Measurements from ENCODE around the gene LRRC3. TPM values are rescaled to one million over a fixed set of nuclear protein-coding genes. Genes with fewer than 3 reads are reported as not detected.

LRRC3 gene
- total and polyA plus RNA-seq, 4 donors = 0.63 to 5.3 (median 1.5) TPM

DNA sequence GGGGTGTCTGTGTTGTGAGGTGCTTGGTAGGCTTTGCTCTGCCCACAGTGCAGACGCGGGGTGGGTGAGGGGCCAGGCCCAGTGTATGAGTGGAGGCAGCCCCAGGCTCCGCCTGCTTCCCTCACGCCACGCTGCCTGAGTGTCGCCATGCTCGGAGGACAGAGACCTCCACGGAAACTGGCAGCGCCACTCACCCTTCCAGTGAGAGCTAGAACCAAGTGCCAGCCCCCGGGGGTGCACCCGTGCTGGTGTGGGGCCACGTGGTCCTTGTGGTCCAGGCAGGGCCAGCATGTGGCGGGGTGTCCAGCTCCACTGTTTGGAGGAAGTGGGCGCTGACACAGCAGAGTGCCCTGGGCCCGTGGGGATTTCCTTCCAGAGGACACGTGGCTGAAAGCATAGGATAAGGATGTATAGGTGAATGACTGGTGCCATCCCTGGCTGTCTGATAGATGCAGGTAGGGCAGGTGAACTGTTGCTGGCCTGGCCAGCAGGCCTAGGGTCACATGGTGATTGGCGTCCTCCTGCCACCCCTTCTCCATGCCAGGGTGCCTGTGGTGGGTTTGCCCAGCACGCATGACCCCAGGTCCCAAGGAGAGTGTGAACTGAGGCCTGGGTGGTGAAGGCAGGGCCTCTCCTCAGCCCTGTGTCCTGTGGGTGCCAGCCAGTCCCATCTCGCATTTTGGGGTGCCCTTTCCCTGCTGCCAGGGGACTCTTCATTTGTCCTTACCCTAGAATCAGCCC is 3.8 kb downstream of the LRRC3 start:
- no peaks in the 10 kb centered on the region for H3K9me3 ChIP-seq (ENCODE audit: control insufficient read depth, low read length)
- no peaks in the 10 kb centered on the region for H3K36me3 ChIP-seq (ENCODE audit: control insufficient read depth in 1 of 2, insufficient read depth in 2 of 2, low read length in 1 of 2)
- H3K27me3 ChIP-seq (ENCODE audit: control insufficient read depth in 1 of 2, insufficient read depth in 2 of 2, low read length in 1 of 2) = no peaks in the 10 kb centered on the region
- DNase-seq (peak in 1 of 2 donors; percentile 71), ATAC-seq (ENCODE audit: low FRiP score) (no peak)
- no peak overlapping the region for H3K4me3 ChIP-seq (ENCODE audit: low read length in 2 of 2)
- WGBS, 2 donors = 93 to 95% methylated on average over 18 to 19 of the region's 19 CpGs
- no peaks in the 10 kb centered on the region for H3K4me1 ChIP-seq (ENCODE audit: control insufficient read depth in 1 of 2, insufficient read depth in 2 of 2, low read length in 2 of 2)
- intact Hi-C loops (cut with DNase I) = loop anchor here in 1 of 2 donors (5.0 kb wide), 1 partner anchor 117 kb away; no protein-coding TSS in a partner anchor
- no peak overlapping the region for H3K27ac ChIP-seq (ENCODE audit: low read depth in 1 of 2, low read length in 2 of 2)

DNA sequence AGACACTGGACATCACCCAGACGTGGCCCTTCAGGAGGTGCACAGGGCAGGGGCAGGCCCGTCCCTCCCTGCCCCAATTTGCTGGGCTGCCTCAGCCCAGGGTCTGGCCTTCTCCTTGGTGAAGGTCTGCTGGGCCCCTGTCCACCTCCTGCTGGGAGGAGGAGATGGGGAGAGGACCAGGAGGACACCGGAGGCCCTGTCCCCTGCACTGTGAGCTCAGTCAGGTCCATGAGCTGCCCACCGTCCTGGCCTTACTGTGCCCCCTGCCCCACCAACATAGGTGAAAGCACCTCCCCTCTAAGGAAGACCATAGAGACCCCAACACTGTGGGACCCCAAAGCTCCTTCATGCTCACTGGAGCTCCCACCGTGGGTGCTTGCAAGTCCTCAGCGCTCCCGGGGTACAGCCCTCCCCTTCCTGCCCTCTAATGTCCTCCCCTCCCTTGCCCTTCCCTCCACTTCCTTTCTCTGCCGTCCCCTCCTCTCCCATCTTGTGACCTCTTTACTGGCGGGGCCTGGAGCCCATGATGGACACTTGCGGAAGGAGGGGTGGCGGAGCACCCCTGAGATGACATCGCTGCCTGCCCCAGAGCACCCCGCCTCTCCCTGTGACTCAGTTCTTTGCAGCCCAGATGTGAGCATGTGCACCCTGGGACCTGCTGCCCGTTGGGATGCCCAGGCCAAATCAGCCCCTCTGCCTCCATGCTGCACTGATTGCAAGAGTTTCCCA is 4.6 kb downstream of the LRRC3 start:
- intact Hi-C loops (cut with DNase I) = loop anchor here in 1 of 2 donors (5.0 kb wide), 1 partner anchor 118 kb away; no protein-coding TSS in a partner anchor
- Histone ChIP-seq H3K9me3 (ENCODE audit: control insufficient read depth, low read length) (no peaks in the 10 kb centered on the region), H3K4me3 (ENCODE audit: low read length in 2 of 2) (no peak overlapping the region), H3K27ac (ENCODE audit: low read depth in 1 of 2, low read length in 2 of 2) (no peak overlapping the region), H3K4me1 (ENCODE audit: control insufficient read depth in 1 of 2, insufficient read depth in 2 of 2, low read length in 2 of 2) (no peaks in the 10 kb centered on the region), H3K27me3 (ENCODE audit: control insufficient read depth in 1 of 2, insufficient read depth in 2 of 2, low read length in 1 of 2) (no peaks in the 10 kb centered on the region), H3K36me3 (ENCODE audit: control insufficient read depth in 1 of 2, insufficient read depth in 2 of 2, low read length in 1 of 2) (no peaks in the 10 kb centered on the region)
- DNase-seq (peak in 1 of 2 donors; percentile 55), ATAC-seq (ENCODE audit: low FRiP score) (no peak)
- 84 to 90% methylated on average over 14 of the region's 14 CpGs for WGBS, 2 donors

DNA sequence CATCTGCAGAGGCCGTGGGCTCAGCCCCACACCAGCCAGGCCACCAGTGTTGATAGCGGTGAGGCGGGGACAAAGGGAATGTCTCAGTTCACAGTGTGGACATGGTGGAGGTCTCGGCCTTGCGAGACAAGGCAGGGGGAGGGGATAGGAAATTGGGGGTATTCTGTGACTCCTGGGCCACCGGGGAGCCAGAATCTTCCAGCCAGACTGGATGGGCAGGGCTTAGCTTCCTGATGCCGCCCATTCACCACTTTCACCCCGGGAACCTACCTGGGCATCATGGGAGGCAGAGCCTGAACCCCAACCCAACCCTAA is 5.1 kb downstream of the LRRC3 start:
- 94 to 95% methylated on average over 8 of the region's 8 CpGs for WGBS, 2 donors
- no peak overlapping the region for H3K4me3 ChIP-seq (ENCODE audit: low read length in 2 of 2)
- H3K27me3 ChIP-seq (ENCODE audit: control insufficient read depth in 1 of 2, insufficient read depth in 2 of 2, low read length in 1 of 2) = no peaks in the 10 kb centered on the region
- ATAC-seq (ENCODE audit: low FRiP score) (no peak), DNase-seq (peak in 1 of 2 donors; percentile 8)
- H3K4me1 ChIP-seq (ENCODE audit: control insufficient read depth in 1 of 2, insufficient read depth in 2 of 2, low read length in 2 of 2) = no peaks in the 10 kb centered on the region
- intact Hi-C loops (cut with DNase I) = no loop called here
- H3K36me3 ChIP-seq (ENCODE audit: control insufficient read depth in 1 of 2, insufficient read depth in 2 of 2, low read length in 1 of 2) = no peaks in the 10 kb centered on the region
- H3K27ac ChIP-seq (ENCODE audit: low read depth in 1 of 2, low read length in 2 of 2) = no peak overlapping the region
- no peaks in the 10 kb centered on the region for H3K9me3 ChIP-seq (ENCODE audit: control insufficient read depth, low read length)

DNA sequence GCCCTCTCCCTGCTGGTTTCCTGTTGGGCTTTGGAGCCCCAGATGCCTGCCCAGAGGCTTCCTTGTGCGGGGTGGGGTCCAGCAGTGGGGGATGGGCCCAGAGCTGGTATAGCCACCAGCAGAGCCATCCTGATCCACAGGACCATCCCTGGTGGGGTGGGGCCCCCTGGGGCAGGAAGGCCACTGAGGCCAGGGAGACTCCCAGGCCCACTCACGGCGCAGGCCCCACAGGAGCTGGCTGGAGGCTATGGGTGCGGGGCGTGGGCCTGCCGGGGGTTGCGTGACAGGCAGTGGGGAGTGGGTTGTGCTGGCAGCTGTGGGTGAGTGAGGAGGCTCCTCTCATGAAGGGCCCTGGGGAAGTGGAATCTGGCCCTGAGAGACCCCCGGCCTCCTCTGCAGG is 5.7 kb downstream of the LRRC3 start:
- Histone ChIP-seq H3K9me3 (ENCODE audit: control insufficient read depth, low read length) (no peaks in the 10 kb centered on the region), H3K27ac (ENCODE audit: low read depth in 1 of 2, low read length in 2 of 2) (no peak overlapping the region), H3K4me3 (ENCODE audit: low read length in 2 of 2) (no peak overlapping the region), H3K4me1 (ENCODE audit: control insufficient read depth in 1 of 2, insufficient read depth in 2 of 2, low read length in 2 of 2) (no peaks in the 10 kb centered on the region), H3K27me3 (ENCODE audit: control insufficient read depth in 1 of 2, insufficient read depth in 2 of 2, low read length in 1 of 2) (no peaks in the 10 kb centered on the region), H3K36me3 (ENCODE audit: control insufficient read depth in 1 of 2, insufficient read depth in 2 of 2, low read length in 1 of 2) (no peaks in the 10 kb centered on the region)
- DNase-seq (peak in 1 of 2 donors; percentile 70), ATAC-seq (ENCODE audit: low FRiP score) (peak; percentile 16)
- whole genome bisulfite sequencing, 2 donors = 98% methylated on average over 7 to 8 of the region's 8 CpGs
- intact Hi-C loops (cut with DNase I) = no loop called here

DNA sequence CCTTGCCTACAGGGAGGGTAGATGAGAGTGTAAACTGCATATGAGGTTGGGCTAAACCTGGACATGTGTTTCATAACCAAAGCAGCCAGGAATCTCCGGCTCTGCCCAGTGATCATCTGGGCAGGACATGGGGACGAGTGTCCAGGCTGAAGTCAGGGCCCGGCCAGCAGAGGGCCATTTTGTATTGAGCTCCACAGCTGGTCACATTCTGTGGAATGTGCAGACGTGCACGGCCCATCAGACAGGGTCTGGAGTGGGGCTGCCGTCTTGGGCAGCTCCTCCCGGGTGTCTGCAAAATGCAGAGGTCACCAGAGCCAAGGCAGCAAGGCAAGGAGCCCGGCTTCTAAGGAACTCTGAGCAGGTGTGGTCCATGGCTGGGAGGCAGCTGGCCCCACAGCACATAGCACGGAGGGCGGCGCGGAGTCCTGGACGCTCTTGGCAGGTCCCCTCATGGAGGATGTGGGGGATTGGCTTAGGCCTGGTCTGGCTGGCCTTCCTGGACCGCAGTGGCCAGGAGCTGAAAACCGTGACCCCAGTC is 6.2 kb downstream of the LRRC3 start:
- Histone ChIP-seq H3K4me3 (ENCODE audit: low read length in 2 of 2) (no peak overlapping the region), H3K9me3 (ENCODE audit: control insufficient read depth, low read length) (no peaks in the 10 kb centered on the region), H3K36me3 (ENCODE audit: control insufficient read depth in 1 of 2, insufficient read depth in 2 of 2, low read length in 1 of 2) (no peaks in the 10 kb centered on the region), H3K27me3 (ENCODE audit: control insufficient read depth in 1 of 2, insufficient read depth in 2 of 2, low read length in 1 of 2) (no peaks in the 10 kb centered on the region), H3K27ac (ENCODE audit: low read depth in 1 of 2, low read length in 2 of 2) (no peak overlapping the region), H3K4me1 (ENCODE audit: control insufficient read depth in 1 of 2, insufficient read depth in 2 of 2, low read length in 2 of 2) (no peaks in the 10 kb centered on the region)
- ATAC-seq (ENCODE audit: low FRiP score) = no peak
- intact Hi-C loops (cut with DNase I) = no loop called here
- peak in 1 of 2 donors; percentile 70 for DNase-seq
- 74 to 78% methylated on average over 15 of the region's 15 CpGs for WGBS, 2 donors

DNA sequence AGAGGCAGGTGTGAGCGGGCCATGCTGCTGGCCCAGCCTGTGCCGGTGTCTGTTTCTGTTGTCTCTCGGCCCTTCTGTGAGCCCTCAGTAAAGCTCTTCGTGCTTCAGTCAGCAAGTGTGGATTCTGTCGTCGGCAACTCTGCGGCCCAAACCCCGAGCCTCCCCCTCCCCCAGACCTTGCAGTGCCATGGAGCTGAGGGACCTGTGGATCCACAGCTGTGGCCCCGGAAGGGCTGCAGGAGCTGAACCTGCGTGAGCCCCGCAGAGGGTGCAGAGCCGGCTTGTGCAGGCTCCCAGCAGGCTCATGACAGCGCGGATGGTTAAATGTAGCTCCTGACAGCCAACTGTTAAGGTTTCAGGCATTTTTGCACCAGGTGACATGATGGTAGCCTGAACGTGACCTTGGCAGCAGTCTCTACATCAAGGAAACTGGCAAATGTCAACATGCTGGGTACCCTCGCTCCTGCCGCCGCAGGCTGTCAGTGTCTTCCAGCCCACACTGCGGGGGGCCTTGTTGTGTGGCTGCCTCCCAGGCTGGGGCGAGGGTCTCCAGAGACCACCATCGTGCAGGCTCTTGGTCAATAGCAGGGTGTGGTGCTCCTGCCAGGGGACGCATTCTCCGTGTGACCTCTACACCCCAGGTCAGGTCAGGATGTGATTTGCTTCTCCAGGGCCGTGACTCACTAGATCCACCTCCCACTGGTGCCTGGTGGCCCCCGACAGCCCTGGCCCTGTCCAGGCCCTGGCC is 7.0 kb downstream of the LRRC3 start:
- H3K9me3 ChIP-seq (ENCODE audit: control insufficient read depth, low read length) = no peaks in the 10 kb centered on the region
- no peaks in the 10 kb centered on the region for H3K4me1 ChIP-seq (ENCODE audit: control insufficient read depth in 1 of 2, insufficient read depth in 2 of 2, low read length in 2 of 2)
- no peak for ATAC-seq (ENCODE audit: low FRiP score)
- no peaks in the 10 kb centered on the region for H3K36me3 ChIP-seq (ENCODE audit: control insufficient read depth in 1 of 2, insufficient read depth in 2 of 2, low read length in 1 of 2)
- DNase-seq = peak; percentile 39 to 71
- 92 to 93% methylated on average over 25 of the region's 25 CpGs for WGBS, 2 donors
- no peaks in the 10 kb centered on the region for H3K27me3 ChIP-seq (ENCODE audit: control insufficient read depth in 1 of 2, insufficient read depth in 2 of 2, low read length in 1 of 2)
- intact Hi-C loops (cut with DNase I) = no loop called here
- no peak overlapping the region for H3K4me3 ChIP-seq (ENCODE audit: low read length in 2 of 2)
- no peak overlapping the region for H3K27ac ChIP-seq (ENCODE audit: low read depth in 1 of 2, low read length in 2 of 2)

DNA sequence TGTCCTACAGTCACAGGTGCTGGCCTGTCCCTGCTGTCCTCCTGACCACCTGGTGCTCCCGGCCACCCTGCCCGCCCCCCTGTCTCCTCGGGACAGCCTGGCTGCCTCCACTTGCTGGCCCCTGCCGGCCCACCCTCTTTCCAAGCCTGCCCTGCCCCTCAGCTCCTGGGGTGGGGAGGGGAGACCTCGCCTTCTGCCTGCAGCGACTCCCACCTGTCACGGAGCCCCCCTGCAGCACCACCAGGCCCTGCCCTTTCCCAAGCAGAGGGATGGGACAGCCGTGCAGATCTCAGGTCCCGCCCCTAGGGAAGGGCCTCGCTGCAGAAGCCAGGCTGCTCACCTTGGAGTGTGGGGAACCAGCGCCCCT is 7.5 kb downstream of the LRRC3 start:
- Histone ChIP-seq H3K4me1 (ENCODE audit: control insufficient read depth in 1 of 2, insufficient read depth in 2 of 2, low read length in 2 of 2) (no peaks in the 10 kb centered on the region), H3K27ac (ENCODE audit: low read depth in 1 of 2, low read length in 2 of 2) (no peak overlapping the region), H3K9me3 (ENCODE audit: control insufficient read depth, low read length) (no peaks in the 10 kb centered on the region), H3K4me3 (ENCODE audit: low read length in 2 of 2) (no peak overlapping the region), H3K36me3 (ENCODE audit: control insufficient read depth in 1 of 2, insufficient read depth in 2 of 2, low read length in 1 of 2) (no peaks in the 10 kb centered on the region), H3K27me3 (ENCODE audit: control insufficient read depth in 1 of 2, insufficient read depth in 2 of 2, low read length in 1 of 2) (no peaks in the 10 kb centered on the region)
- DNase-seq = peak in 1 of 2 donors; percentile 66
- no peak for ATAC-seq (ENCODE audit: low FRiP score)
- intact Hi-C loops (cut with DNase I) = no loop called here
- WGBS, 2 donors = 87 to 91% methylated on average over 11 of the region's 11 CpGs

DNA sequence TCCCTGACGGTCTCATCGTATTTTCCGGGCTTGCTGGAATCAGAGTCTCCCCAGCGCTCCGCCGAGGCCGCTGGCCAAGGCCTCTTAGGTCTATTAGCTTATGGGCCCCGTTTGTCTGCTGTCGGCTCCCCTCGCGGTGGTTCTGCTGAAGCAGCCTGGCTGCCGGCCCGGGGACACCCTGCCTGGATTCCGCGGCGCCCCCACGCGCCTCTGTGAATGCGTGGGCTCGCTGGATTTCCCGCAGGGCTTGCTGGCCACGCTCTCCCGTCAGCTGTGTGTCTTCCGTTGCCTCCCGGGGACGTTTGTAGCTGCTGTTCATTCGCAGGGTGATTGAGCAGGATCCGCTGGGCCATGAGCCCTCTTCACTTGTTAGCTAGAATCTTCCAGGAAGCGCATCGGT is 8.4 kb downstream of the LRRC3 start:
- Histone ChIP-seq H3K27me3 (ENCODE audit: control insufficient read depth in 1 of 2, insufficient read depth in 2 of 2, low read length in 1 of 2) (no peaks in the 10 kb centered on the region), H3K9me3 (ENCODE audit: control insufficient read depth, low read length) (no peaks in the 10 kb centered on the region), H3K27ac (ENCODE audit: low read depth in 1 of 2, low read length in 2 of 2) (no peak overlapping the region), H3K4me3 (ENCODE audit: low read length in 2 of 2) (no peak overlapping the region), H3K36me3 (ENCODE audit: control insufficient read depth in 1 of 2, insufficient read depth in 2 of 2, low read length in 1 of 2) (no peaks in the 10 kb centered on the region), H3K4me1 (ENCODE audit: control insufficient read depth in 1 of 2, insufficient read depth in 2 of 2, low read length in 2 of 2) (no peaks in the 10 kb centered on the region)
- intact Hi-C loops (cut with DNase I) = no loop called here
- DNase-seq (peak in 1 of 2 donors; percentile 67), ATAC-seq (ENCODE audit: low FRiP score) (no peak)
- WGBS, 2 donors = 60 to 71% methylated on average over 30 of the region's 30 CpGs

Data from aorta (tissue), 5 donors.